ENCODE measurements around the gene CNNM2.

CNNM2 gene

DNA sequence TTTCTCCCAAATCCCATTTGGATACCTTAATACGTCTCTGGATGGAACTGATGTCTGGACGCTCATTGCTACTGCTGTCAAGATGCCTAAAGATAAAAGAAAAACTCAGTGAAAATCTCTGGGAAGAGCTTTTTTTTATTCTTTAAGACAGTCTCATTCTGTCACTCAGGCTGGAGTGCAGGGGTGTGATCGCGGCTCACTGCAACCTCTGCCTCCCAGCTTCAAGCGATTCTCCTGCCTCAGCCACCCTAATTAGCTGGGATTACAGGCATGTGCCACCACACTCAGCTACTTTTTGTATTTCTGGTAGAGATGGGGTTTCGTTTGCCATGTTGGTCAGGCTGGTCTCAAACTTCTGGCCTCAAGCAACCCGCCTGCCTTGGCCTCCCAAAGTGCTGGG lies 172.8 kb downstream of the CNNM2 start:
- H3K4me3 ChIP-seq (ENCODE audit: low read length), result no peak overlapping the region
- no peaks in the 10 kb centered on the region for H3K4me1 ChIP-seq (ENCODE audit: control insufficient read depth, insufficient read depth, low read length)
- H3K36me3 ChIP-seq (ENCODE audit: control insufficient read depth, insufficient read depth, low read length), result peaks cover 18% of the 10 kb centered on the region; the same call in 1 of the 2 replicates
- H3K27ac ChIP-seq (ENCODE audit: low read length), result no peak overlapping the region
- no peaks in the 10 kb centered on the region for H3K9me3 ChIP-seq (ENCODE audit: control insufficient read depth, insufficient read depth, low read length)
- no peak for DNase-seq (ENCODE audit: low read depth, low spot score)
- no peaks in the 10 kb centered on the region for H3K27me3 ChIP-seq (ENCODE audit: control insufficient read depth, insufficient read depth, low read length)
- no CpG with 5 or more reads among the region's 7 CpGs for WGBS (ENCODE audit: insufficient coverage, insufficient read length)

DNA sequence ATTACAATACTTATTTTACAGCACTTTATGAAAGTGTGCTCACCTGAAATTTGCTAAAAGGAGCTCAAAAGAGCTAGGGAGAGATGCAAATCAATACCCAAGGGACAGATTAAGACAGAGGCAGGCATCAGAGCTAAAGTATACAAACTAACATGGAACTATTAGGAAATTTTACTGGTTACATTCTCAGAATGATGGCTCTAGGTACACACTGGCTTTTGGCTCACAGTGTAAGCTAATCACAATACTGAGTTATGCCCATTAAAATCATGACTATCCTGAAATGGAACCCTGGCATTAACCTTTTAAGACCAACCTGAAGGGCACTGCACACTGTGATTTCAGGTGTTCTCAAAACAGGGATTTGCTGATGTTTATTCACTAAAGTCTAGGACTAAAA lies 176.9 kb downstream of the CNNM2 start:
- no peak for DNase-seq (ENCODE audit: low read depth, low spot score)
- H3K9me3 ChIP-seq (ENCODE audit: control insufficient read depth, insufficient read depth, low read length), result no peaks in the 10 kb centered on the region
- no peaks in the 10 kb centered on the region for H3K4me1 ChIP-seq (ENCODE audit: control insufficient read depth, insufficient read depth, low read length)
- no peak overlapping the region for H3K4me3 ChIP-seq (ENCODE audit: low read length)
- H3K27ac ChIP-seq (ENCODE audit: low read length), result no peak overlapping the region
- no peaks in the 10 kb centered on the region for H3K27me3 ChIP-seq (ENCODE audit: control insufficient read depth, insufficient read depth, low read length)
- H3K36me3 ChIP-seq (ENCODE audit: control insufficient read depth, insufficient read depth, low read length), result peaks cover 19% of the 10 kb centered on the region; the same call in 1 of the 2 replicates

DNA sequence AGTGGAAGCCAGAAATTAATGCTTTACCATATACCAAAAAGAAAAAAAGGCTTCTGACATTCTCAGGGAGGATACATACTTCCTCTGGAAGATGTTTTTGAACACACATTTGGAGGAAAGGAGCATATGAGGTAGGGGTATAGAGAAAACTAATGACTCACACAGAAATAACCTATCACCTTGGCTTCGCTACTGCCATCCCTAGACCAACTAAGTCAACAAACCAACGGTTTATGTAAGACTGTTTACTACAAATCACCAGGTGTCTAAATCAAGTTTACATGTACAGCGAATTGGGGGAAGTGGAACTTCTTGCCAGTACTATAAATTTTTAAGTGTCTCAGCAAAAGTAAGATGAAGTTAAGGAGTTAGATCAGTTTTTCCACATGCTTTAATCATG lies 178.0 kb downstream of the CNNM2 start:
- Histone ChIP-seq H3K27ac (ENCODE audit: low read length) (no peak overlapping the region), H3K36me3 (ENCODE audit: control insufficient read depth, insufficient read depth, low read length) (peaks cover 14% of the 10 kb centered on the region; the same call in 1 of the 2 replicates), H3K4me1 (ENCODE audit: control insufficient read depth, insufficient read depth, low read length) (no peaks in the 10 kb centered on the region), H3K27me3 (ENCODE audit: control insufficient read depth, insufficient read depth, low read length) (no peaks in the 10 kb centered on the region), H3K4me3 (ENCODE audit: low read length) (no peak overlapping the region), H3K9me3 (ENCODE audit: control insufficient read depth, insufficient read depth, low read length) (no peaks in the 10 kb centered on the region)
- no peak for DNase-seq (ENCODE audit: low read depth, low spot score)
- no CpG with 5 or more reads among the region's 3 CpGs for WGBS (ENCODE audit: insufficient coverage, insufficient read length)

DNA sequence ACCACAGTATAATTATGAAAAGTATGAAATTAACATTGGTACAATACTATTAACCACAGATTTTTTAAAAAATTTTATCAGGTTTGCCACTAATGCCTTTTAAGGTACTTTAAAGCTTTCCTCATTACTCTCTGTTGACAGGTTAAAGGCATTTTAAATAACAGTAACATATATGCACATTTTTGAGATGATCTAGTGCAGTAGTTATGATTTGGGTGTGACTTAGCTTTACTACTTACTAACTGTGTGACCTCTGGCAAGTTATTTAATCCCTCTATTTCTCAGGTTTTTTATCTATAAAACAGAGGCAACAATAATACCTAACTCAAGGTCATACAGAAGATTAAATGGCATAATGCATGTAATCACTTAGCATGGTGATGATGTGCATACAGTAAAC lies 180.1 kb downstream of the CNNM2 start:
- DNase-seq (ENCODE audit: low read depth, low spot score), result no peak
- H3K36me3 ChIP-seq (ENCODE audit: control insufficient read depth, insufficient read depth, low read length), result peaks cover 6% of the 10 kb centered on the region; the same call in 1 of the 2 replicates
- H3K4me1 ChIP-seq (ENCODE audit: control insufficient read depth, insufficient read depth, low read length), result no peaks in the 10 kb centered on the region
- H3K27me3 ChIP-seq (ENCODE audit: control insufficient read depth, insufficient read depth, low read length), result no peaks in the 10 kb centered on the region
- no peaks in the 10 kb centered on the region for H3K9me3 ChIP-seq (ENCODE audit: control insufficient read depth, insufficient read depth, low read length)
- H3K27ac ChIP-seq (ENCODE audit: low read length), result no peak overlapping the region
- no peak overlapping the region for H3K4me3 ChIP-seq (ENCODE audit: low read length)

DNA sequence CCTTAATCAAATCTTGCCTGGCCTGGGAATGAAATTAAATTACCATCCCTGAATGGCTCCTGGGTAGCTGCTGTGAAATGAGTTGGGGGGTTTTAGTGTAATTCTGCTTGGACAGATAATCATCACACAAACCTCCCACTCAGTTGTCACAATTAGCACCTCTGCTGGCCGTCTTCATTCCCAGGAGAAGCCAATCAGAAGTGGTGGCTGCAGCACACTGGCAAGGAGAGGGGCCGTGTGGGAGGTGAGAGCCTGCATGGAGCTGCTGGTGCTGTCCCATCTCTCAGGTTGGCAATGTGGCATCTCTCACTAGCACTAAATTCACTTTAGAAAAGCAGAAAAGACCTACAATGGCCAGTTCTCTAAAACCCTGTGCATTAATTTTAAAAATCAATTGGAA lies 182.5 kb downstream of the CNNM2 start:
- Histone ChIP-seq H3K9me3 (ENCODE audit: control insufficient read depth, insufficient read depth, low read length) (no peaks in the 10 kb centered on the region), H3K36me3 (ENCODE audit: control insufficient read depth, insufficient read depth, low read length) (peaks cover 2% of the 10 kb centered on the region; the same call in 1 of the 2 replicates), H3K4me3 (ENCODE audit: low read length) (no peak overlapping the region), H3K27ac (ENCODE audit: low read length) (no peak overlapping the region), H3K27me3 (ENCODE audit: control insufficient read depth, insufficient read depth, low read length) (no peaks in the 10 kb centered on the region), H3K4me1 (ENCODE audit: control insufficient read depth, insufficient read depth, low read length) (no peaks in the 10 kb centered on the region)
- no CpG with 5 or more reads among the region's 2 CpGs for WGBS (ENCODE audit: insufficient coverage, insufficient read length)
- DNase-seq (ENCODE audit: low read depth, low spot score), result no peak

DNA sequence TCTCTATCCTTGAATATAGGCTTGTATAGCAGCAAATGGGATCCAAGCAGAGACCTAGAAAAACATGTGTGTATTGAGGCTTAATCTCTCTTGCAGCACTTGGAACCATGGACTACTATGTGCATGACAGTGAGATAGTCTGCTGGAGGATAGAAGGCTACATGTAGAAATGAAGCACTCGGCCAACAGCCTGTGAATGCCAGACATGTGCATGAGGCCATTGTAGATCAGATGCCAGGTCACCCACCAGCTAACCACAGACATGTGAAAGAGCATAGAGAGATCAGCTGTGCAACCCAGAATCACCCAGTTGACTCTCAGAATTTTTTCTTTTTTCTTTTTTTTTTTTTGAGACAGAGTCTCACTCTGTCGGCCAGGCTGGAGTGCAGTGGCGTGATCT lies 184.1 kb downstream of the CNNM2 start:
- no peaks in the 10 kb centered on the region for H3K9me3 ChIP-seq (ENCODE audit: control insufficient read depth, insufficient read depth, low read length)
- no peaks in the 10 kb centered on the region for H3K27me3 ChIP-seq (ENCODE audit: control insufficient read depth, insufficient read depth, low read length)
- no peaks in the 10 kb centered on the region for H3K4me1 ChIP-seq (ENCODE audit: control insufficient read depth, insufficient read depth, low read length)
- no peak for DNase-seq (ENCODE audit: low read depth, low spot score)
- peaks cover 2% of the 10 kb centered on the region; the same call in 1 of the 2 replicates for H3K36me3 ChIP-seq (ENCODE audit: control insufficient read depth, insufficient read depth, low read length)
- H3K27ac ChIP-seq (ENCODE audit: low read length), result no peak overlapping the region
- no CpG with 5 or more reads among the region's 3 CpGs for WGBS (ENCODE audit: insufficient coverage, insufficient read length)
- H3K4me3 ChIP-seq (ENCODE audit: low read length), result no peak overlapping the region

DNA sequence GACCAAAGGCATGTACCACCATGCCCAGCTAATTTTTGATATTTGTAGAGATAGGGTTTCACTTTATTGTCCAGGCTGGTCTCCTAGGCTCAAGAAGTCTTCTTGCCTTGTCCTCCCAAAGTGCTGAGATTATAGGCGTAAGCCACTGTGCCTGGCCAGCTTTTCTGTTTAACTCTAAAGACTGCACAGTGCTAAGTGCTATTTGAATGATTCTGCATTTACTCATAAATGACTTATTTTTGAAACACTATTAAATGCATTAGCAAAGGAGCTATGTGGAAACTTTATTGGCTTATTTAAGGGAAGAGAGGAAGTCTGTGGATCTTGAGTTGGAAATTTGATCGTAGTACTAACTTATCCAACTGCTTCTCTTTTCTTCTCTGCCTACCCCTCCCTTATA lies 185.9 kb downstream of the CNNM2 start:
- peaks cover under 1% of the 10 kb centered on the region; the same call in 1 of the 2 replicates for H3K36me3 ChIP-seq (ENCODE audit: control insufficient read depth, insufficient read depth, low read length)
- no CpG with 5 or more reads among the region's 2 CpGs for WGBS (ENCODE audit: insufficient coverage, insufficient read length)
- no peaks in the 10 kb centered on the region for H3K9me3 ChIP-seq (ENCODE audit: control insufficient read depth, insufficient read depth, low read length)
- H3K27me3 ChIP-seq (ENCODE audit: control insufficient read depth, insufficient read depth, low read length), result no peaks in the 10 kb centered on the region
- H3K4me1 ChIP-seq (ENCODE audit: control insufficient read depth, insufficient read depth, low read length), result no peaks in the 10 kb centered on the region
- no peak overlapping the region for H3K27ac ChIP-seq (ENCODE audit: low read length)
- no peak for DNase-seq (ENCODE audit: low read depth, low spot score)
- H3K4me3 ChIP-seq (ENCODE audit: low read length), result no peak overlapping the region

DNA sequence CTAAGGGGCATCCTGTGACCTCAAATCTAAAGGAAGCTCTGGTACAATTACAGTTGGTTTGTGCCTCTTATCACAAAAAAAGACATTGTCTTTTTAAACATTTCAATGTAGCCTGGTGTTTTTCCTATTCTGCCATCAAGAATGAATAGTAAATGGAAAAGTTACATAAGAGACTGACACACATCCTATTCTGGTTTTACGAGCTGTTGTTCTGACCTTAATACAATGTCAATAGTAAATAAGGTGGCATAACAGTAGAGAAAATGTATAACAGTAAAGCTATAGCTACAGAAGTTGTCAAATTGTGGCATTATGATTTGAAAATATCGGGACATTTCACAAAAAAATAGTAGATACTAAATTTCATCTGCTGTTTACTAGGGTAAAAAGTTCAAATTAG lies 186.6 kb downstream of the CNNM2 start:
- WGBS (ENCODE audit: insufficient coverage, insufficient read length), result no CpG with 5 or more reads among the region's 2 CpGs
- H3K36me3 ChIP-seq (ENCODE audit: control insufficient read depth, insufficient read depth, low read length), result no peaks in the 10 kb centered on the region; the same call in 1 of the 2 replicates

DNA sequence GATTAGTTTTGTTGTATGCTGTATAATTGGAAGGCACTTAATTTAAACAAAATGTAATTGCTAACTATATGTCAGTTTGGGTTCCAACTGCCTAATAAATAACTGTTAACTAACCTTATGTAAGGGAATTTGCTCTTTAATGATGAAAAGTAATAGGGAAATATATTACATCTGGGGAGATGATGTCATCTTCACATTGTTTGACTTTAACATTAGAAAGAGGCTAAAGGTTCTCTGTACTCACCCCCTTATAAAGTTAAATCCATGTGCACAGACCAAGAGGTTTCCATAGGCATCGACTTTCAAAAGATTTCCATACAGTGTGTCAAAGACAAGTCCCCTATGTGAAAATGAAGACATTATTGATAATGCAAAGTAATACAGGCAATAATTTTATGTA lies 187.4 kb downstream of the CNNM2 start:
- no peak for DNase-seq (ENCODE audit: low read depth, low spot score)
- no CpG with 5 or more reads among the region's 1 CpG for WGBS (ENCODE audit: insufficient coverage, insufficient read length)
- H3K36me3 ChIP-seq (ENCODE audit: control insufficient read depth, insufficient read depth, low read length), result no peaks in the 10 kb centered on the region; the same call in 1 of the 2 replicates
- H3K4me1 ChIP-seq (ENCODE audit: control insufficient read depth, insufficient read depth, low read length), result no peaks in the 10 kb centered on the region
- H3K9me3 ChIP-seq (ENCODE audit: control insufficient read depth, insufficient read depth, low read length), result no peaks in the 10 kb centered on the region
- H3K4me3 ChIP-seq (ENCODE audit: low read length), result no peak overlapping the region
- no peaks in the 10 kb centered on the region for H3K27me3 ChIP-seq (ENCODE audit: control insufficient read depth, insufficient read depth, low read length)
- no peak overlapping the region for H3K27ac ChIP-seq (ENCODE audit: low read length)

More for the DNA sequence above, 186.6 kb downstream of the CNNM2 start:
- Histone ChIP-seq H3K27me3 (ENCODE audit: control insufficient read depth, insufficient read depth, low read length) (no peaks in the 10 kb centered on the region), H3K9me3 (ENCODE audit: control insufficient read depth, insufficient read depth, low read length) (no peaks in the 10 kb centered on the region), H3K4me3 (ENCODE audit: low read length) (no peak overlapping the region), H3K4me1 (ENCODE audit: control insufficient read depth, insufficient read depth, low read length) (no peaks in the 10 kb centered on the region), H3K27ac (ENCODE audit: low read length) (no peak overlapping the region)
- DNase-seq (ENCODE audit: low read depth, low spot score), result no peak

DNA sequence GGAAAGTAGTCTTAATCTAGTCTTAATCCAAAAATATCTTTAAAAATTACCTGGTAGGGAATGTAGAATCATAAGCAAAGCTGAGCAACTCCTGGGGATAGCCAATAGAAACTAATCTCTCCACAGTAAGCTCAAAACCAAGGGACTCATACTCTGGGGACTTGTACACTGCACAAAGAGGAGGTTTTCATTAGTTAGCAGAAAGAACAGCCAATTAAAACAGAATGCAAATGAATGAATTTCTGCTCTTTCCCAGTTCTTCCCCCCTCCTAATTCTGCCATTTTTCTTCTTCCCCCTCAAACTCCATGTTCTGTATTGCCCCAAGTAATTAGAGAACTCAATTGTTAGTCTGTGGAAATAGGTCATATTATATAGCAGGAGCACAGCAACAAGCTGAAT lies 188.4 kb downstream of the CNNM2 start:
- no peaks in the 10 kb centered on the region for H3K27me3 ChIP-seq (ENCODE audit: control insufficient read depth, insufficient read depth, low read length)
- H3K4me3 ChIP-seq (ENCODE audit: low read length), result no peak overlapping the region
- H3K4me1 ChIP-seq (ENCODE audit: control insufficient read depth, insufficient read depth, low read length), result no peaks in the 10 kb centered on the region
- no peaks in the 10 kb centered on the region for H3K36me3 ChIP-seq (ENCODE audit: control insufficient read depth, insufficient read depth, low read length)
- H3K27ac ChIP-seq (ENCODE audit: low read length), result no peak overlapping the region
- no peak for DNase-seq (ENCODE audit: low read depth, low spot score)
- no peaks in the 10 kb centered on the region for H3K9me3 ChIP-seq (ENCODE audit: control insufficient read depth, insufficient read depth, low read length)

DNA sequence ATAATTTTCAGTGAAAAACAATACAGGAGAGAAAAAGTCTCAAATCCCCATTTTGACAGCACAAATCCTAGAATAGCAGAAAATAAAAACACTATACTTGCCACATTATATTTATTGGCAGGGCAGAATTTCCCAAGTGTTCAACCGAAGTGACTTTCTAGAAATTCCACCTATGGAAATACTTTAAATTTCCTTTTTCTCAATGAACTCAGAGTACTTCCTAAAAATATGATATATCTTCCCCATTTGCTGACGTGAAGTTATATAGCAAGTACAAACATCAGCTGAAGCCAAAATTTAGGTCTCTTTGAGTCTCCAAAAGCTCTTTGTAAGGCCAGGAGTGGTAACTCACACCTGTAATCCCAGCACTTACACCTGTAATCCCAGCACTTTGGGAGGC lies 191.7 kb downstream of the CNNM2 start:
- Histone ChIP-seq H3K36me3 (ENCODE audit: control insufficient read depth, insufficient read depth, low read length) (no peaks in the 10 kb centered on the region), H3K27me3 (ENCODE audit: control insufficient read depth, insufficient read depth, low read length) (no peaks in the 10 kb centered on the region), H3K4me3 (ENCODE audit: low read length) (no peak overlapping the region), H3K9me3 (ENCODE audit: control insufficient read depth, insufficient read depth, low read length) (no peaks in the 10 kb centered on the region), H3K4me1 (ENCODE audit: control insufficient read depth, insufficient read depth, low read length) (no peaks in the 10 kb centered on the region), H3K27ac (ENCODE audit: low read length) (no peak overlapping the region)
- no CpG with 5 or more reads among the region's 2 CpGs for WGBS (ENCODE audit: insufficient coverage, insufficient read length)
- no peak for DNase-seq (ENCODE audit: low read depth, low spot score)

All from iPS DF 6.9 (cell line).